ENCODE results near the gene MNT.

GRCh38 chr17:2423271-2423670, 22.4 kb upstream of the MNT start:
- TF ChIP-seq ESRRA (IDR thresholded peaks at IDR 0.05; ENCODE audit: borderline replicate concordance, low read length) (no peak), CTCF (IDR thresholded peaks at IDR 0.05) (no peak), CHD4 (IDR thresholded peaks at IDR 0.05; ENCODE audit: borderline replicate concordance) (no peak), RFX5 (IDR thresholded peaks at IDR 0.05) (no peak), POLR2A (IDR thresholded peaks at IDR 0.05; ENCODE audit: low read length) (no peak), HES2 (IDR thresholded peaks at IDR 0.05) (no peak)
